ENCODE measurements around the gene FMO5. TPM values are rescaled to one million over a fixed set of nuclear protein-coding genes. Genes with fewer than 3 reads are reported as not detected.

The FMO5 gene
- polyA plus RNA-seq, 1 donor from 2014 or later: not detected

DNA sequence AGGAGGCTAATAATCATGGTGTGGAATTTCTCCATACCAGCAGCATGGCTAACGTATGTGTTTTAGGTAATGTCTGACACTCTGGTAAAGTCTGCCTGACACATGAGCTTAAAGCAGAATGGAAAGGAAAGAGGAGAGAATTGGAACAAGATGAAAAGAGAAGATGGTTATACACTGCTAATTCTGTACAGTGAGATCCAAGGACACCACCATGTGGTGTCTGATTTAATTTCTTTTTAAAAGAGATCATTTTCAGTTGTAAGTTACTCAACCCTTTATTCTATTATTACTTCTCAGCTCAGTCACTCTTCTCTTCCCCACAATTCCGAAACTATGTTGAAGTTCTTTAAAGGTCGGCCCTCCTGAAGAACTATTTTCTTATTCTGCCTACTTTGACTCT is 68.5 kb downstream of the FMO5 start:
- H3K27ac ChIP-seq (ENCODE audit: low read length): no peak overlapping the region
- H3K9ac ChIP-seq (ENCODE audit: low read length): no peak overlapping the region
- H3K9me3 ChIP-seq (ENCODE audit: low read length): no peaks in the 10 kb centered on the region
- no peaks in the 10 kb centered on the region for H3K79me2 ChIP-seq (replicated peaks; ENCODE audit: insufficient read depth, low read length)
- H3K4me2 ChIP-seq (ENCODE audit: low read length): no peak overlapping the region
- no peaks in the 10 kb centered on the region for H4K20me1 ChIP-seq (ENCODE audit: insufficient read depth)
- no peaks in the 10 kb centered on the region for H3F3A ChIP-seq (ENCODE audit: insufficient read depth, low read length, poor library complexity, severe bottlenecking)
- peaks cover 11% of the 10 kb centered on the region for H3K27me3 ChIP-seq (ENCODE audit: insufficient read depth, low read depth, low read length)
- TF ChIP-seq SMC3 (conservative IDR thresholded peaks at IDR 0.05; ENCODE audit: poor library complexity): no peak
- TF ChIP-seq RAD21 (conservative IDR thresholded peaks at IDR 0.05): peak; percentile 28
- H2AFZ ChIP-seq (ENCODE audit: low read depth, low read length): no peak overlapping the region
- H3K36me3 ChIP-seq (ENCODE audit: insufficient read depth, low read length): peaks cover 22% of the 10 kb centered on the region
- H3K4me3 ChIP-seq (ENCODE audit: low read length): no peak overlapping the region
- H3K9me2 ChIP-seq (ENCODE audit: insufficient read depth, low read length): no peaks in the 10 kb centered on the region

DNA sequence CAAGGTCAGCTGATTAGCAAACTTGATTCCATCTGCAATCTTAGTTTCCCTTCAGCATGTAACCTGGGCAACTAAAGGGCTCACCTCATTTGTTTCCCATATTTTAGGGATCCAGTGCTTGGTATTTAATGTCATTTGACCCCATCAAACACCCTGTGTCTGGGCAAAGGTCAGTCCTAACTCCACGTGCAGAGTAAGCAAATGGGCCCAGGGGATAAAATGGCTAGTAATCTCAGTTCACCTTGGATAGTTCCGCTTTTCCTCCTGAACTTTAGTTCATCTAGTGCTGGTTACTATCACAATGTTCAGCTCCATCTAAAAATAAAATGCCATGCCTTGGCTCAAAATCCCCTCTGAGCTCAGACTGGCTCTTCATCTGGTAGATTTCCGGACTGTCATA is 72.4 kb downstream of the FMO5 start:
- no peak overlapping the region for H2AFZ ChIP-seq (ENCODE audit: low read depth, low read length)
- H3K4me2 ChIP-seq (ENCODE audit: low read length): no peak overlapping the region
- H3K36me3 ChIP-seq (ENCODE audit: insufficient read depth, low read length): peaks cover 12% of the 10 kb centered on the region
- H3K9me2 ChIP-seq (ENCODE audit: insufficient read depth, low read length): no peaks in the 10 kb centered on the region
- H3K4me3 ChIP-seq (ENCODE audit: low read length): no peak overlapping the region
- H4K20me1 ChIP-seq (ENCODE audit: insufficient read depth): no peaks in the 10 kb centered on the region
- no peaks in the 10 kb centered on the region for H3F3A ChIP-seq (ENCODE audit: insufficient read depth, low read length, poor library complexity, severe bottlenecking)
- H3K9ac ChIP-seq (ENCODE audit: low read length): no peak overlapping the region
- TF ChIP-seq POLR2AphosphoS5 (IDR thresholded peaks at IDR 0.05) (no peak), SMC3 (conservative IDR thresholded peaks at IDR 0.05; ENCODE audit: poor library complexity) (no peak), TAF1 (IDR thresholded peaks at IDR 0.05; ENCODE audit: low read depth) (no peak), EZH2 (IDR thresholded peaks at IDR 0.05; ENCODE audit: borderline replicate concordance, insufficient read depth, low read length, poor library complexity, severe bottlenecking) (no peak), RAD21 (conservative IDR thresholded peaks at IDR 0.05) (no peak), MXI1 (conservative IDR thresholded peaks at IDR 0.05; ENCODE audit: poor library complexity, severe bottlenecking) (no peak), EP300 (conservative IDR thresholded peaks at IDR 0.05; ENCODE audit: poor library complexity, severe bottlenecking) (no peak)
- TF ChIP-seq, protein P1, sequence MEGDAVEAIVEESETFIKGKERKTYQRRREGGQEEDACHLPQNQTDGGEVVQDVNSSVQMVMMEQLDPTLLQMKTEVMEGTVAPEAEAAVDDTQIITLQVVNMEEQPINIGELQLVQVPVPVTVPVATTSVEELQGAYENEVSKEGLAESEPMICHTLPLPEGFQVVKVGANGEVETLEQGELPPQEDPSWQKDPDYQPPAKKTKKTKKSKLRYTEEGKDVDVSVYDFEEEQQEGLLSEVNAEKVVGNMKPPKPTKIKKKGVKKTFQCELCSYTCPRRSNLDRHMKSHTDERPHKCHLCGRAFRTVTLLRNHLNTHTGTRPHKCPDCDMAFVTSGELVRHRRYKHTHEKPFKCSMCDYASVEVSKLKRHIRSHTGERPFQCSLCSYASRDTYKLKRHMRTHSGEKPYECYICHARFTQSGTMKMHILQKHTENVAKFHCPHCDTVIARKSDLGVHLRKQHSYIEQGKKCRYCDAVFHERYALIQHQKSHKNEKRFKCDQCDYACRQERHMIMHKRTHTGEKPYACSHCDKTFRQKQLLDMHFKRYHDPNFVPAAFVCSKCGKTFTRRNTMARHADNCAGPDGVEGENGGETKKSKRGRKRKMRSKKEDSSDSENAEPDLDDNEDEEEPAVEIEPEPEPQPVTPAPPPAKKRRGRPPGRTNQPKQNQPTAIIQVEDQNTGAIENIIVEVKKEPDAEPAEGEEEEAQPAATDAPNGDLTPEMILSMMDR (IDR thresholded peaks at IDR 0.05; ENCODE audit: poor library complexity, severe bottlenecking): no peak
- TF ChIP-seq, protein P2, sequence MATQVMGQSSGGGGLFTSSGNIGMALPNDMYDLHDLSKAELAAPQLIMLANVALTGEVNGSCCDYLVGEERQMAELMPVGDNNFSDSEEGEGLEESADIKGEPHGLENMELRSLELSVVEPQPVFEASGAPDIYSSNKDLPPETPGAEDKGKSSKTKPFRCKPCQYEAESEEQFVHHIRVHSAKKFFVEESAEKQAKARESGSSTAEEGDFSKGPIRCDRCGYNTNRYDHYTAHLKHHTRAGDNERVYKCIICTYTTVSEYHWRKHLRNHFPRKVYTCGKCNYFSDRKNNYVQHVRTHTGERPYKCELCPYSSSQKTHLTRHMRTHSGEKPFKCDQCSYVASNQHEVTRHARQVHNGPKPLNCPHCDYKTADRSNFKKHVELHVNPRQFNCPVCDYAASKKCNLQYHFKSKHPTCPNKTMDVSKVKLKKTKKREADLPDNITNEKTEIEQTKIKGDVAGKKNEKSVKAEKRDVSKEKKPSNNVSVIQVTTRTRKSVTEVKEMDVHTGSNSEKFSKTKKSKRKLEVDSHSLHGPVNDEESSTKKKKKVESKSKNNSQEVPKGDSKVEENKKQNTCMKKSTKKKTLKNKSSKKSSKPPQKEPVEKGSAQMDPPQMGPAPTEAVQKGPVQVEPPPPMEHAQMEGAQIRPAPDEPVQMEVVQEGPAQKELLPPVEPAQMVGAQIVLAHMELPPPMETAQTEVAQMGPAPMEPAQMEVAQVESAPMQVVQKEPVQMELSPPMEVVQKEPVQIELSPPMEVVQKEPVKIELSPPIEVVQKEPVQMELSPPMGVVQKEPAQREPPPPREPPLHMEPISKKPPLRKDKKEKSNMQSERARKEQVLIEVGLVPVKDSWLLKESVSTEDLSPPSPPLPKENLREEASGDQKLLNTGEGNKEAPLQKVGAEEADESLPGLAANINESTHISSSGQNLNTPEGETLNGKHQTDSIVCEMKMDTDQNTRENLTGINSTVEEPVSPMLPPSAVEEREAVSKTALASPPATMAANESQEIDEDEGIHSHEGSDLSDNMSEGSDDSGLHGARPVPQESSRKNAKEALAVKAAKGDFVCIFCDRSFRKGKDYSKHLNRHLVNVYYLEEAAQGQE (IDR thresholded peaks at IDR 0.05; ENCODE audit: borderline replicate concordance): no peak
- H3K27ac ChIP-seq (ENCODE audit: low read length): no peak overlapping the region
- no peaks in the 10 kb centered on the region for H3K9me3 ChIP-seq (ENCODE audit: low read length)
- peaks cover 31% of the 10 kb centered on the region for H3K27me3 ChIP-seq (ENCODE audit: insufficient read depth, low read depth, low read length)
- H3K79me2 ChIP-seq (replicated peaks; ENCODE audit: insufficient read depth, low read length): no peaks in the 10 kb centered on the region

DNA sequence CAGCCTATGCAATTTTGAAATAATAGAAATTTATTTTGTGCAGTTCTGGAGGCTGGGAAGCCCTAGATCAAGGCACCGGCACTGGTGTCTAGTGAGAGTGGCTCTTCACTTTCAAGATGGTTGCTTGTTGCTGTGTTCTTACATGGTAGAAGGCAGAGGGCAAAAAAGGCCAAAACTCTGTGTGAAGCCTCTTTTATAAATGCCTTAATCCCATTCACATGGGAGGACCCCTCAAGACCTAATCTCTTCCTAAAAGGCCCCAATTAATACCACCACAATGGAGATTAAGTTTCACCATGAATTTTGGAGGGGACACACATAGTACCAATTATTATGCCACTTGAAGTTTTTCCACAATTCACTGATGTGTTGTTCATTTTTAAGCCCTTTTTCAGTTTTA is 73.9 kb downstream of the FMO5 start:
- peaks cover 38% of the 10 kb centered on the region for H3K27me3 ChIP-seq (ENCODE audit: insufficient read depth, low read depth, low read length)
- H3K9me2 ChIP-seq (ENCODE audit: insufficient read depth, low read length): no peaks in the 10 kb centered on the region
- no peaks in the 10 kb centered on the region for H3F3A ChIP-seq (ENCODE audit: insufficient read depth, low read length, poor library complexity, severe bottlenecking)
- no peak overlapping the region for H3K9ac ChIP-seq (ENCODE audit: low read length)
- no peak overlapping the region for H2AFZ ChIP-seq (ENCODE audit: low read depth, low read length)
- H3K79me2 ChIP-seq (replicated peaks; ENCODE audit: insufficient read depth, low read length): no peaks in the 10 kb centered on the region
- H3K9me3 ChIP-seq (ENCODE audit: low read length): no peaks in the 10 kb centered on the region
- no peak overlapping the region for H3K4me2 ChIP-seq (ENCODE audit: low read length)
- peaks cover 5% of the 10 kb centered on the region for H3K36me3 ChIP-seq (ENCODE audit: insufficient read depth, low read length)
- no peak for TF ChIP-seq RAD21 (conservative IDR thresholded peaks at IDR 0.05)
- H4K20me1 ChIP-seq (ENCODE audit: insufficient read depth): no peaks in the 10 kb centered on the region
- H3K4me3 ChIP-seq (ENCODE audit: low read length): no peak overlapping the region
- no peak overlapping the region for H3K27ac ChIP-seq (ENCODE audit: low read length)
